Fibroblast of skin of left biceps (primary cell): ENCODE data around the gene MACF1.
A peak's percentile ranks its signal among the peaks of the same experiment; 100 is the strongest.

Experiments
- DNase-seq, 2 experiments: peaks; one replicate each; pipeline ENCODE4 v3.0.0-alpha.2; 2013; ENCODE audit warnings: low read depth in 2 of 2

MACF1 gene

DNA sequence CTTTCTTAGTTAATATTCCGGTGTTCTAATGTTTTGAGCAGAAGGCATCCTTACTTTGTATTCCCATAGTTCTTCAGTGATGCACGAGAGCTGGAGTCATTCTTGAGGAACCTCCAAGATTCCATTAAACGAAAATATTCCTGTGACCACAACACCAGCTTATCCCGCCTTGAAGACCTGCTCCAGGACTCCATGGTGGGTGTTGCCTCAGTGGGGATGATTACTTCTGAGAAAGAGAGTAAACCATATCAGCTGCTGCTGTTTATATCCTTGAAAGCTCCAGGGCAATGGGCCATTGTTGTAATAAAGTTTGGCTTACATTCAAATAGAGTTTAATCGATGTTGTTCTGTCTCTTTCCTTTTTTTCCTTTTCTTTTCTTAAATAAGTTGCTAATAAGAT, 93.1 kb downstream of the MACF1 start:
- no peak for DNase-seq

DNA sequence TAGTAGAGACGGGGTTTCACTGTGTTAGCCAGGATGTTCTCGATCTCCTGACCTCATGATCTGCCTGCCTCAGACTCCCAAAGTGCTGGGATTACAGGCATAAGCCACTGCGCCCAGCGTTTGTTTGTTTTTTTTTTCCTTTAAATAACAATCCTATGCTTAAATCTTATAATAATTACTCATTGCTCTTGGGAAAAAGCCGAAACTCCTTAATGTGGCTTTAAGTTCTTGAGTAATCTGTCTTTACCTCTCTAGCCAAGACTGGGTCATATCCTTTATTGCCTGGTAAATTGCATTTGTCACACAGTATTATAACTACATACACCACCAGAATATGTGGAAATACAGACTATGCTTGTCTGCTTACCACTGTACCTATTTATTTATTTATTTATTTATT, 97.1 kb downstream of the MACF1 start:
- no peak for DNase-seq

DNA sequence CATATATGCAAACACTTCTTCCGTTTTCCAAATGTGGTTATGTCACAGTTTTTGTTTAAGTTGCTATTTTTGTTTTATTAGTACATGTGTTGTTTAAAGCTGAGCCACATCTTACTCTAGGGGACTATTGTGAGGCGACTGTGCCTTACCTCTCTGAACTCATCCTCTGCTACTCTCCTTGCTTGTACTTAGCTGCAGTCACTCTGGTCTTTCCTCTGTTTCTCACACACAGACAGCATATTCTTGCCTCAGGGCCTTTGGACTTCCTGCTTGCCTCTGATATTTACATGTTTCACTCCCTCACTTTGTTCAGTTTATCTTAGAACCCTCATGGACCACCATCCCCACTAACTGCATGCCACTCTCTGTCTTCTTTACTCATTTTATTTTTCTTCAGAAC, 101.1 kb downstream of the MACF1 start:
- no peak for DNase-seq

DNA sequence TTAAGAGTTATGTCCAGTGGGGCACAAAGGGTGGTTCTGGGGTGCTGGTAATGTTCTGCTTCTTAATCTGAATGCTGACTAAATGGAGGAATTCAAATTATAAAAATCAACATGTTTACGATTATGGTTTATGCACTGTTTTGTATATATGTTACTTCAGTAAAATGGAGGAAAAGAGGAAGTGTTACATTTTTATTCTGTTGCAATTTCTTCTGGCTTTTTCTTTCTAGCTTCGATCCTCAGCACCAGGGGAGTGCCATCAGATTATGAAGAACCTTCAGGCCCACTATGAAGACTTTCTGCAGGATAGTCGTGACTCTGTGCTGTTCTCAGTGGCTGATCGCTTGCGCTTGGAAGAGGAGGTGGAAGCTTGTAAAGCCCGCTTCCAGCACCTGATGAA, 105.5 kb downstream of the MACF1 start:
- no peak for DNase-seq

DNA sequence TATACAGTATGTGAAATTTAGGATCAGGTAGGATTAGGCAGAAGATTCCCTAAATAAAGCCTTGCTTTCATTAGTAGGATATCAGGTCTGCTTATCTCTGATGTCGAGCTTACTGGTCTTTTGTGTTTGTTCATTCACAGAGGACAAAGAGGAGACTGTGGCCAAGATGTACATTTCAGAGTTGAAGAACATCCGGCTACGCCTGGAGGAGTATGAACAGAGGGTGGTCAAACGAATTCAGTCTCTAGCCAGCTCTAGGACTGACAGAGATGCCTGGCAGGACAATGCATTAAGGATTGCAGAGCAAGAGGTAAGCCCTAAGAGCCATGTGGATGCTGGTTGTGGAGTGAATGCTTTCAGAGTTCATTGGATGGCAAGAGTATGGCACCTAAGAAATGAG, 106.2 kb downstream of the MACF1 start:
- no peak for DNase-seq

DNA sequence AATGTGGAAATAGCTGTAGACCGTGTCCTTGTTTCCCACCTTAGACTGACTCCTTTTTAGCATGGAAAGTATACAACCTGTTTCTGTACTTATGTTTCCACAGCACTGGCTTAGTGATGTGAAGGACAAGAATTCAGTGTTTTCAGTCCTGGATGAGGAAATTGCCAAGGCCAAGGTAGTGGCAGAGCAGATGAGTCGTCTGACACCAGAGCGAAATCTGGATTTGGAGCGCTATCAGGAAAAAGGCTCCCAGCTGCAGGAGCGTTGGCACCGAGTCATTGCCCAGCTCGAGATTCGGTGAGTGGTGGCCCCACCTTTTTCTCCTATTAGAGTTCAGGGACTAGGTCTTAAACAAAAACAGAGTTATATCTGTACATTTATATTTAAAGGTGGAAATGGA, 112.6 kb downstream of the MACF1 start:
- no peak for DNase-seq

DNA sequence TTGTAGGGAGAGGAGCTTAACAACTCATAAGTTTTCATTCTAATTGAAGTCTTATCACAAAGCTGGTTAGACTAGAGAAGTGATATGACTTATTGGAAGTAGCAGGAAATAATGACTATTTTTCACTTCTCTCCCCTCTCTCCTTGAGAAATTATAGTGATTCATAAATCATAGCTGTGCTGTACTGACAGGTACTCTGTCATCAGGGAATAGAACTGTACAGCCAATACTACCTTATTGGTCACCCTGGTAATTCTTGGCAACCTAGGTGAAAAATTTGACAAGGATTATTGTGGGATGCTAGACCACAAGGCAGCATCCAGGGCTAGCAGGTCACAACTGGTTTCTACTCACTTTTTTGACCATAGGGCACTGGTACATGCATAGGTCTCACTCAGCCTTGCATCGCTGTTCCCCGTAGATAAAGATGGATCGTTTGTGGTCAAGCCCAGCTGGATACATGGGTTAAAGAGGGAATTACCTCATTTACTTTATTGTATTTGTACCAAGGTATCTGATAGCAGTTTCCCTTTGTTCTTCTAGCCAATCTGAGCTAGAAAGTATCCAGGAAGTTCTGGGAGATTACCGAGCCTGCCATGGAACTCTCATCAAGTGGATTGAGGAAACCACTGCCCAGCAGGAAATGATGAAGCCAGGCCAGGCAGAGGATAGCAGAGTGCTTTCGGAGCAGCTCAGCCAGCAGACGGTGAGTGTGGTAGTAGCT, 113.6 kb downstream of the MACF1 start:
- no peak for DNase-seq

DNA sequence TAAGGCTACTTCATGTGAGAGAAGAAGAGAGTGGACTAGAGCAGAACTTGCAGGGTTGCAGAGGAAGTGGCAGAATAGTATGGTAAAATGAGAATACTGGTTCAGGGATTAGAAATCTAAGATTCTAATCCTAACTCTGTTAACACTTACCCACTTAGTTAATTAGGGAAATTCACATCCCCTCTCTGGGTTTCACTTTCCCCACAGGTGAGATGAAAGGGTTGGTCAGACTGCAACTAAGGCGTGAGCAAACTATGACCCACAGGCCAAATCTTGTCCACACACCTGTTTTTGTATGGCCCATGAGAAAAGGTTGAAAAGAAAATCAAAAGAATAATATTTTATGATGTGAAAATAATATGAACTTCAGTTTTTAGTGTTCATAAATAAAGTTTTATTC, 117.5 kb downstream of the MACF1 start:
- DNase-seq: no peak

DNA sequence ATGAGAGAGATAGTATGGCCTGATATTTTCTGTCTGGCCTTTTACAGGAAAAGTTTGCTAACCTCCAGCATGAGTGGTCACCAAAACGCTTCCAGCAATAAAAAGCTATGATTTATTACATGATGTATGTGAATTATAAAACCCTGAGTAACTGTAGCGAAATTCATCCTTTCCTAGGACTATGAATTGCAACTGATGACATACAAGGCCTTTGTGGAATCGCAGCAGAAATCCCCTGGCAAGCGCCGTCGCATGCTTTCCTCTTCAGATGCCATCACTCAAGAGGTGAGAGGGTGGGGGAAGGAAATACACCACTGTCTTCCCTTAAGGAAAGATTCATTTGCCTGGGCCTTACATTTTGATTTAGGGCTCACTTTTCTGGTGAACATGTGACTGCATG, 117.9 kb downstream of the MACF1 start:
- no peak for DNase-seq

DNA sequence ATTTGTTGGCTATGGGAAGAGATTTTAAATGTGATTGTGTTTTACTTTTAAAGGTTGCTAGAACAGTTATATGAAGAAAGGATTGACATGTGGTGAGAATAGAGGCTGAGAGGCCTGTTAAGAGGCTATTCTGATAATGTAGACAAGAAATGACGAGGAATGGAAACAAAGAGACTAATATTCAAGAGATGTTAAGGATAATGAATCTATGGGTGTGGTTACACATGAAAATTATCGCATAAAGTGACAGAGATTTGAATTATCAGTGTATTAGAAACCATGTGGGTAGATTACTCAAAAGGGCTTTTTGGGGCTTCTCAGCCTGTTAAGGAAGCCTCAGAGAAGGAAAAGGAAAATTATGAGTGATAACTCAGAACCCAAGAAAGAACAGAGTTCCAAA, 120.4 kb downstream of the MACF1 start:
- no peak for DNase-seq

DNA sequence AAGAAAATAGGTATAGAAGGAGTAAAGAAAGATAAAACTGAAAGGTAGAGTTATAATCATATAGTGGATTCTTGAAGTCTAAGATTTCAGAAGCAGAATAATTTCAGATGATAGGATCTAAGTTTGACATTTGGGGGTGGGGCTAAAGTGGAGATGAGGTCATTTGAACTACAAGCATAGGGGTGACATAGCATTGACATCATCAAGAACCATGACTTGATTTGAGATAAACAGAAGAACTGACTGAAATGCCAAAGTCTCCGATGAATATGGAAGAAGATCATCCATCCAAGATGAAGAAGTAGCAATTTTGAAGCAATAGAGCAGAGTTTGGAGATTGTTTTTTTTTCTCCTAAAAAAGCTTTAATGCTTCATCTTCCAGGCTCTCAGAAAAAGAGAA, 122.3 kb downstream of the MACF1 start:
- DNase-seq: no peak

DNA sequence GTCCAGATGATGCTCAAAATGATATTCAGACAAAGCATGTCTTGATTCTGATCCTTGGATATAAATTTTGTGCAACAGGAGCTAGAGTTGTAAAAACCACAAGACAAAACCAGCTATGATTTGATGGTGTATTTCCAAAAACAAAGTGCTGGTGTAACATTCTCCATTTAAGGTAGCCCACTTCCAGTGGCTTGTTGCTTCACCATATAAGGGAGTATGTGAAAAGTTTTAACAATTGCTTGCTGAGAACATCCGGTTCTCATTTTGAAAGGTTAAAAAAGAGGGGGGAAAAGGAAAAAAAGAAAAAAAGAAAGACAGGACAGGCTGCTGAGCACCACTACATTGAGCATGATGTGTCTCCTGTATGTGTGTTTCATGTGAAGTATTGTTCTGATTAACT, 123.6 kb downstream of the MACF1 start:
- peak; percentile 11 to 13 for DNase-seq

DNA sequence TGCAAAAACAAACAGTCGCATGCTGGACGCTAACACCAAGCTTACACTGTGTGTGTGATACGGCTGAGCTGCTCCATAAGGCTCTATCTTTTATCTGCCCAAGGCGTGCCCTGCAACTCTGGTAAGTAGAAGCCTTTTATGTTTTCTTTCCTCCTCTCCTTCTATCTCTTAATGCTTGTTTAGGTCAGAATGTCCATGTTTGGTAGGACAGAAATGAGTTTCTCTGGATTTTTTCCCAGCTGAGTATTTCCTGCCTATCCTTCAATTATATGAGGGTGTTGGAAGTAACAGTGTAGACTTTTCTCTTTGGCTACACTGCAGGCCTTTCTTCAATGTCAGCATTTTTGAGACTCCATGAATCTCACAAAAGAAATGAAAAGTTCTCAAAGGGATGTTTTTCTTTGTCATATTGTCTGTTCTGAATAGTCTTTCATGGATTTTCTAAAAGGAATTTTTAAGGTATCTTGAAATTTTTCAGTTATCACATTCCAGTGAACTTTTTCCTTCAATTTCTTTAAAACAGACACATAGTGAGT, 124.2 kb downstream of the MACF1 start:
- no peak for DNase-seq

DNA sequence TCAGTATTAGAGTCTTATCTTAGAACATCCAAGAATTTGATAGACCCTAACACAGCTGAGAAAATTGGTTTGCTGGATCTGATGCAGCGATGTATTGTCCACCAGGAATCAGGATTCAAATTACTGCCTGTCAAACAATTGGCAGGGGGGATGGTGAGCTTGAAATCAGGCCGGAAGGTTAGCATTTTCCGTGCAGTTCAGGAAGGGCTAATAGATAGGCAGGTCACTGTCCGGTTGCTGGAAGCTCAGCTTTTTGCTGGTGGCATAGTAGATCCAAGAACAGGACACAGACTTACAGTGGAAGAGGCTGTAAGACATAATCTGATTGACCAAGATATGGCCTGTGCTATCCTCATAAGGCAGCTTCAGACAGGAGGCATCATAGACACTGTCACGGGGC, 127.2 kb downstream of the MACF1 start:
- DNase-seq: no peak

DNA sequence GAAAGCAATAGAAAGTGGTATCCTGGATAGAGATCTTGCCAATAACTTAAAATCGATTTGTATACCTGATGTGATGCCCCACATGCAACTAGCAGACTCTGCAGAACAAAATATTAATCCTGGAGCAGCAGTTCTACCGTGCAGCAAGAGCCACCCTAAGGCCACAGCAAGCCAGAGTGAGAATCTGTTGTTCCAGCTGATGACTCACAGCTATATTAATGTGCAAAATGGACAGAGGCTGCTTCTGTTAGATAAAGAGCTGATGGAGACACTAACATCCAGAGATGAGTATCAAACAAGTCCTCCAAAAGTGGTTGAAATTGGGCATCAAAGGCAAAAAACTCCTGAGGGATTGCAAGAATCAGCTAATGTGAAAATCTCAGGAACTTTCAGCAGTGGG, 127.8 kb downstream of the MACF1 start:
- no peak for DNase-seq

DNA sequence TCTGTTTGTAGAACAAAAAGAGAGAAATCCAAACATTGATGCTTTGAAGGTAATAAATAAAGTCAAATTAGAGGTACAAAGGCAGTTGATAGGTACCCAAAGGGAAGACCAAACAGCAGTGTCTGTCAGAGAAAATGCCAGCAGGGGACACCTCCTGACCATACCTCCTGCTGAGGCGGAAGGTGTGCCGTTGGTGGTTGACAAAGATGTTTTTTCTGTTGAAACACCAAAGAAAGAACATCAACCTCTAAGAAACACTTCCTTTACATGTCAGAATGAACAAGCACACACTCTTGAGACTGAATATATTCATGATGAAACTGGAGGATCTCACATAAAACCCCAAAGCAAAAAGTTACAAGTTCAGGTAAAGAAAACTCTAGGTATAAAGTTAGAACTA, 128.3 kb downstream of the MACF1 start:
- no peak for DNase-seq

DNA sequence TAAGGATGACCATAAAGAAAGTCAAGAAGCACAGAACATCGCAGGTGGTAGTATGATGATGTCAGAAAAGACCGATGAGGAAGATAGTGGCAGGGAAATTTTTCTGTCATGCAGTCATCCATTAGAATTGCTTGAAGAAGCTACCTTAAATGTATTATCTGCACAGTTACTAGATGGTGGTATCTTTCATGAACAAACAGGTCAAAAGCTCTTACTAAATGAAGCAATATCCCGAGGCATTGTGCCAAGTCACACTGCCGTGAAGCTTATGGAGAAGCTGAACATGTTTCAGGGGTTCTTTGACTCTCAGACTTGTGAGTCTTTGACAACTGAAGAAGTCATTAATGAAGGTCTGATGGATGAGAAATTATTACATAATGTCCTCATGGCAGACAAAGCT, 128.8 kb downstream of the MACF1 start:
- DNase-seq: no peak

DNA sequence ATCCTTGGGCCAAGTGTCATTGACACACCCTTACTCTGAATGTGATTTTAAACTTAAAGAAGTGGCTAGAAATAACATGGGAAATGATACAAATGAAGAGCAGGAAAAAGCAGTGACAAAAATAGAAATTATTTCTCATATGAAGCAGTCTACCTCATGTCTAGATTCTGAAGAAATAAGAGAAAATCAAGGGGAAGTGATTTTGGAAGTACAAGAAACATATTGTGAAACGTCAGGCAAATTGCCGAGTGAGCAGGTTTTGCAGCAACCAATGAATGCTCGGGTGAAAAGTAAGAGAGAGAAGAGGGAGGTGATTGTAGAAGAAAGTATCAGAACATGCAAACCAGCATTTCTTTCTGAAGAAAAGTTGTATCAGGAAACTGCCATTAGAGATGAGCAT, 130.7 kb downstream of the MACF1 start:
- DNase-seq: no peak

DNA sequence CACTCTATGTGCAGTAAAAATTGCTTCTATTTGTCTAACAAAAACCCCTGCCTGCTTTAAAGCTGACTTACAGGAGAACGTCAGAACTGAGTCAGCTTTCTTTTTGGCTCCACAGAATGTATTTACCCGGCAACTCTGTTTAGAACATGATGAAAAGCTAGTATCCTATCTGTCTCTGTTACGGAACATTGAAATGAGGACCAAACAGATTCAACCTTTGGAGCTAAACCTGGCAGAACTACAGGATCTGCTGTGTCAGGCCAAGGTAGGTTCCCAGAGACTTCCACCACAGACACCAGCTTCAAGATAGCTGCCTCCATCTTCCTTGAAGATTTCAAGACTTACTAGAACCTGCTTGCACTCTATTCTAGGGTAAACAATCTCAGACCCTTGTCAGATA, 132.6 kb downstream of the MACF1 start:
- DNase-seq: no peak

DNA sequence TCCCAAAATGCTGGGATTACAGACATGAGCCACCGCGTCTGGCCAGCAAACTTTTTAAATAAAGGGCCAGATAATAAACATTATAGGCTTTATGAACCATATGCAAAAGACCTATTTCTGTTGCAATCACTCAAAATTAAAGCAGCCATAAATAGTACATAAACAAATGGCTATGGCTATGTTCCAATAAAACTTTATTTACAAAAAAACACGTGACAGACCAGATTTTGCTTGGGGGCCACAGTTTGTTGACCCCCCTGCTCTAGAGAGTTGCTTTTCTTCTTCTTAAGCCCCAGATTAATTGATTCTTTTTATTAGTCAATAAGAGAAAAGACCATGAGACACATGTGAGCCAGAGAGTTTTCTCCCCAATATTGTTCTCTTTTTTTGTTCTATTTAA, 138.3 kb downstream of the MACF1 start:
- no peak for DNase-seq

DNA sequence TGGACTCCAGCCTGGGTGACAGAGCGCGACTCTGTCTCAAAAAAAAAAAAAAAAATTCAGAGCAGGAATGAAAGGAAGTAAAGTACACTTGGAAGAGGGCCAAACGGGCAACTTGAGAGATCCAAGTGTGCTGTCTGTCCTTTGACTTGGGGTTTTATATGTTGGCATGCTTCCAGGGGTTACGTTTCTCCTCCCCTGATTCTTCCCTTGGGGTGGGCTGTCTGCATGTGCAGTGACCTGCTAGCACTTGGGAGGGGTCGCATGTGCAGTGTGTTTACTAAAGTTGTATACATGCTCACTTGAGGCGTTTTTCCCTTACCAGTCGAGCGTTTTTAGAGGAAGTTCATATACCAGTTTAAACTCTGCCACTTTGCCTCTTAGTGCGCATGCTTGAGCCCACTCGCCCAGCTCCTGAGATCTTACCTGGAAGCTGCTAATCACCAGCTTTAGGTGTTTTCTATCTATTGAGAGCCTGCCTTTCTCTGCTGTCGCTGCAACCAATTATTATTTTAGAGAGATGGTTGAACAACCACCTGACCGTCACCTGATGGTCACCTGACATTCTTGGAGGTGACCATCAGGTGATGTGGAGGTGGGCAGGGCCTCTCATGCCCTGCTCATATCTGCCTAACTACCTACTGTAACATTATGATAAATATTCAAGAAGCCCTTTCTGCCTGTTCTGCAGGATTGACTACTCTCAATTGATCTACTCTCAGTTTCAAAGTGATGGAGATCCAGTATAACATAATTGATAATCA, 140.1 kb downstream of the MACF1 start:
- DNase-seq: no peak

DNA sequence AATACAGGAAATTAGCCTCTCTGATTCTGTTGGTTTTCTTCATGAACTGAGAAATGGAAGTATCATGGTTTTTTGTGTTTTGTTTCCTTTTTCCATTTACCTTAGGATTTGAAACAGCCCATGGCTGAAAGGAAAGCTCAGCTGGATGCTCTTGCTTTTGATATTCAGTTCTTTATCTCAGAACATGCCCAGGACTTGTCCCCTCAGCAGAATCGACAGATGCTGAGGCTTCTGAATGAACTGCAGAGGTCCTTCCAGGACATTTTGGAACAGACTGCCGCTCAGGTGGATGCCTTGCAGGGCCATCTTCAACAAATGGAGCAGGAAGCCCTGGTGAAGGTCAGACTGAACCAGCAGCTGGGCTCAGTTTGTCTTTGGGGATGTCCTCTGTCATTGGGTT, 142.4 kb downstream of the MACF1 start:
- DNase-seq: no peak

DNA sequence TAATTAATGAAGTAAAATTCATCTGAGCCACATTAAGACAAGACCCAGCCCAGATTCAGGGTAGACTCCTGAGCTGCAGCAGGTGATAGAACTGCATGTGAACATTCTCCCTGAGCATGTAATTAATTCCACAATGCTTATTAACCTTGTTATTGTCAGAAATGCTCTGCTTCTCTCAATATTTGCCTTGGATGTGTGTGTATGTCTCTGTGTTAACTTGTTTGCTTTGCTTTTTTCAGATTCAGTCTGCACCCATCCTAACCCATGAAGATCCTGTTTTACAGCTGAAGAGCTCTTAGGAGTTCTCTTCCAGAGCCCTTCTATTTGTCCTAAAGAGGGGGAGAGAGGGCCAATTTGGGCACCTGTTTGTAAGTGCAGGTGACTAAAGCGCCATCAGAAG, 143.8 kb downstream of the MACF1 start:
- DNase-seq: no peak
